Endothelial cell of umbilical vein (primary cell): ENCODE results near the gene SORCS2. TPM values are rescaled to one million over a fixed set of nuclear protein-coding genes. Genes with fewer than 3 reads are reported as not detected.

Experiments used
- BruUV-seq: library from RNA; stranded (reverse); fragments of 400-500 nt; replicated peaks from 2 replicates; lab custom pipeline; 2021; lab: Mats Ljungman, UMichigan
- CTCF ChIA-PET: fragments of 300-600, 350-600 bp; sonication (Branson Sonifier 250); formaldehyde crosslinking; loops from one replicate; lab custom pipeline; 2021; ENCODE audit warnings: antibody characterized with exemption, inconsistent platforms; lab: Charles Lee
- POLR2A ChIA-PET: fragments of 300-600, 350-600 bp; sonication (Branson Sonifier 250); formaldehyde crosslinking; loops from one replicate; lab custom pipeline; 2021; ENCODE audit warnings: antibody characterized with exemption, inconsistent platforms; lab: Charles Lee
- DNase-seq: peaks from one replicate; pipeline ENCODE4 v3.0.0-alpha.2; 2011; ENCODE audit warnings: low read depth, low spot score
- FAIRE-seq: peaks from 2 replicates; lab custom pipeline; 2011; peaks lifted over from hg19 to GRCh38; lab: Jason Lieb, UNC
- H2AFZ ChIP-seq: 2 replicates; pipeline ENCODE4 v1.6.0; 2012; ENCODE audit warnings: low read depth, low read length, control low read depth, inconsistent platforms
- H3K27ac ChIP-seq: 2 replicates; pipeline ENCODE4 v1.5.1; 2011; ENCODE audit warnings: low read depth, mild to moderate bottlenecking, control low read depth, low read length, moderate library complexity; ENCODE audit not compliant: insufficient read depth
- H3K27me3 ChIP-seq, 2 experiments: 2 replicates each; pipeline versions ENCODE4 v1.6.0 to v1.6.1; 2011; ENCODE audit warnings: low read length in 2 of 2, mixed read lengths in 1 of 2; ENCODE audit not compliant: control insufficient read depth in 2 of 2, insufficient read depth in 2 of 2
- H3K36me3 ChIP-seq, 2 experiments: 2 replicates in 1 of 2; 3 replicates in 1 of 2; pipeline ENCODE4 v1.5.1; 2011; ENCODE audit warnings: low read length in 2 of 2, mild to moderate bottlenecking in 1 of 2, moderate library complexity in 1 of 2; ENCODE audit not compliant: control insufficient read depth in 2 of 2, insufficient read depth in 2 of 2; ENCODE audit errors: extremely low read depth in 1 of 2
- H3K4me1 ChIP-seq: 3 replicates; pipeline ENCODE4 v1.5.1; 2011; ENCODE audit warnings: mild to moderate bottlenecking, low read length; ENCODE audit not compliant: control insufficient read depth, insufficient read depth; ENCODE audit errors: extremely low read depth
- H3K4me2 ChIP-seq: 2 replicates; pipeline ENCODE4 v1.6.1; 2011; ENCODE audit warnings: low read length, control low read depth, mixed read lengths; ENCODE audit not compliant: insufficient read depth
- H3K4me3 ChIP-seq, 3 experiments: fragments of 200-600 bp in 1 of 3; sonication (generic), shearing (Covaris generic) in 1 of 3; replicated peaks in 1 of 3; 2 replicates each; pipeline ENCODE4 v1.5.1; 2011 to 2016; ENCODE audit warnings: control low read depth in 3 of 3, low read length in 3 of 3, mild to moderate bottlenecking in 2 of 3, inconsistent platforms in 1 of 3, low read depth in 1 of 3, moderate library complexity in 1 of 3; ENCODE audit not compliant: insufficient read depth in 1 of 3
- H3K79me2 ChIP-seq: 2 replicates; pipeline ENCODE4 v1.6.0; 2012; ENCODE audit warnings: low read length, inconsistent platforms; ENCODE audit not compliant: control insufficient read depth, insufficient read depth
- H3K9ac ChIP-seq: replicated peaks from 2 replicates; pipeline ENCODE3; 2011; ENCODE audit warnings: low read length, control low read depth; ENCODE audit not compliant: insufficient read depth; ENCODE audit errors: extremely low read depth
- H3K9me1 ChIP-seq: replicated peaks from 3 replicates; pipeline ENCODE4 v1.6.0; 2011; ENCODE audit warnings: mild to moderate bottlenecking, low read length; ENCODE audit not compliant: control insufficient read depth, insufficient read depth; ENCODE audit errors: extremely low read depth
- H3K9me3 ChIP-seq: replicated peaks from 2 replicates; pipeline ENCODE4 v1.5.1; 2012; ENCODE audit warnings: low read length, inconsistent platforms; ENCODE audit not compliant: control insufficient read depth, insufficient read depth
- H4K20me1 ChIP-seq: replicated peaks from 2 replicates; pipeline ENCODE3; 2011; ENCODE audit warnings: mild to moderate bottlenecking, low read length; ENCODE audit not compliant: control insufficient read depth, insufficient read depth; ENCODE audit errors: extremely low read depth
- CTCF ChIP-seq, 2 donors: IDR thresholded peaks; 1 replicate in 1 of 2; 2 replicates in 1 of 2; pipeline ENCODE4 v1.5.1; 2011; ENCODE audit warnings: low read length in 2 of 2, mild to moderate bottlenecking in 2 of 2, moderate library complexity in 2 of 2, control low read depth in 1 of 2, inconsistent platforms in 1 of 2, low read depth in 1 of 2; ENCODE audit not compliant: insufficient read depth in 1 of 2; ENCODE audit errors: extremely low read depth in 1 of 2
- EZH2 ChIP-seq: IDR thresholded peaks from 2 replicates; pipeline ENCODE4 v1.6.1; 2012; ENCODE audit warnings: borderline replicate concordance, low read depth, mild to moderate bottlenecking, moderate library complexity, low read length, inconsistent platforms; ENCODE audit not compliant: severe bottlenecking
- JUN ChIP-seq: IDR thresholded peaks from 2 replicates; pipeline ENCODE4 v1.6.1; 2011; ENCODE audit warnings: borderline replicate concordance, low read depth; ENCODE audit not compliant: insufficient read length, insufficient read depth
- MAX ChIP-seq: IDR thresholded peaks from 2 replicates; pipeline ENCODE4 v1.6.1; 2011; ENCODE audit not compliant: insufficient read depth, insufficient read length
- POLR2A ChIP-seq: IDR thresholded peaks from 2 replicates; pipeline ENCODE4 v1.6.1; 2012; ENCODE audit warnings: low read depth, mild to moderate bottlenecking, control low read depth, low read length
- POLR2AphosphoS5 ChIP-seq: IDR thresholded peaks from 2 replicates; pipeline ENCODE4 v1.6.1; 2012; ENCODE audit warnings: low read depth, mild to moderate bottlenecking, control low read depth, low read length, moderate library complexity; ENCODE audit not compliant: insufficient read depth
- dilution Hi-C: fragments of 300-500 bp; cut with MboI; formaldehyde crosslinking; loops from one replicate; pipeline ENCODE4 v1.15.0; 2019; ENCODE audit warnings: low sequenced_read_pairs; ENCODE audit not compliant: extremely low pct_ligation_motif_present
- intact Hi-C: fragments of 100-400 bp; cut with micrococcal nuclease; formaldehyde crosslinking; loops from one replicate; pipeline ENCODE4 v1.10.0; 2022
- polyA plus RNA-seq, 4 experiments: library from polyadenylated mRNA; depleted of rRNA in 3 of 4; stranded (reverse) in 3 of 4; unstranded in 1 of 4; fragments of >200 nt; gene quantifications; 2 replicates each; pipeline versions ENCODE4 v1.2.1 to v1.2.3, GENCODE V29; 2011 to 2012; ENCODE audit warnings: missing spikeins in 1 of 4
- total RNA-seq: library from RNA; stranded (reverse); gene quantifications from 2 replicates; pipeline ENCODE4 v1.2.3, GENCODE V29; 2021

The SORCS2 gene
- total and polyA plus RNA-seq, 2 donors (not counting 3 experiments of a cell fraction or from before 2014, with no cell fraction given): not detected

DNA sequence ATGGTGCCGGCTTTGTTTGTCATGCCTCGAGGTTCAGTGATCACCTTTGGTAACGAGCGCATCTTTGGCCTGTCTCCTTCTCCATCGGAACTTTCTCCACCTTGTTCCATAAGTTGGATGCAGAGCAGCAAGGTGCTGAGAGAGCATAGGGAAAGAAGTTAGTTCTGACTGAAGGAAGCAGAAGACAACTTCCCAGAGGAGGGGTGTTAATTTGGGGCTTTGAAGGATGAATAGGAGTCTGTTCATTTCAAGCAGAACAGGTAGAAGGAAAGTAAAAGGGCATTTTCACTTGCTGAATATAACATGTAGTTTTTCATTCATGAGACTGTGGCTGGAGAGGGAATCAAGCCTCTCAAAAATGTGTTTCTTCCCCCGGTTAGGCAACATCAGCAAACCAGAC, 474.4 kb downstream of the SORCS2 start:
- Histone ChIP-seq H3K9me3 (no peaks in the 10 kb centered on the region), H3K27me3 (peaks cover 4 to 5% of the 10 kb centered on the region in 2 experiments), H3K36me3 (no peaks in the 10 kb centered on the region), H2AFZ (no peak overlapping the region), H3K79me2 (no peaks in the 10 kb centered on the region), H3K9ac (no peak overlapping the region), H3K27ac (no peak overlapping the region), H3K4me2 (no peak overlapping the region), H4K20me1 (no peaks in the 10 kb centered on the region), H3K4me3 (no peak overlapping the region), H3K4me1 (no peaks in the 10 kb centered on the region), H3K9me1 (no peaks in the 10 kb centered on the region)
- BruUV-seq: no TSS peak
- no peak for TF ChIP-seq EZH2
- no peak for TF ChIP-seq POLR2AphosphoS5
- TF ChIP-seq POLR2A: no peak
- no peak for TF ChIP-seq MAX
- FAIRE-seq (no peak), DNase-seq (no peak)
- intact Hi-C loops: no loop called here
- POLR2A ChIA-PET: no interaction called here
- dilution Hi-C loops: no loop called here
- CTCF ChIA-PET: no interaction called here

- ChIA-PET POLR2A (no interaction called here), CTCF (interaction anchor here (1.0 to 1.1 kb wide), 2 partner anchors 10 to 134 kb away, joined by 3 read pairs; no protein-coding TSS in a partner anchor)
- Histone ChIP-seq H3K27ac (no peak overlapping the region), H3K9ac (no peak overlapping the region), H3K9me3 (no peaks in the 10 kb centered on the region), H3K36me3 (no peaks in the 10 kb centered on the region), H3K4me2 (no peak overlapping the region), H3K79me2 (no peaks in the 10 kb centered on the region), H3K4me1 (no peaks in the 10 kb centered on the region), H4K20me1 (no peaks in the 10 kb centered on the region), H3K4me3 (no peak overlapping the region), H3K9me1 (no peaks in the 10 kb centered on the region), H3K27me3 (peaks cover 4 to 7% of the 10 kb centered on the region in 2 experiments), H2AFZ (no peak overlapping the region)
- dilution Hi-C loops: no loop called here
- BruUV-seq: no TSS peak
- no peak for FAIRE-seq
- no peak for DNase-seq
- intact Hi-C loops: no loop called here
- TF ChIP-seq POLR2AphosphoS5: no peak
- no peak for TF ChIP-seq CTCF (IDR thresholded peaks at IDR 0.05; ENCODE audit: extremely low read depth in 1 of 2, insufficient read depth in 1 of 2, low read depth in 1 of 2, low read length in 2 of 2)
- no peak for TF ChIP-seq MAX
- TF ChIP-seq JUN: no peak
- TF ChIP-seq POLR2A: no peak
Observed at GRCh38 chr4:7668271-7668670, 475.9 kb downstream of the SORCS2 start.
